ENCODE results near the gene SBF1. TPM values are rescaled to one million over a fixed set of nuclear protein-coding genes. Genes with fewer than 3 reads are reported as not detected.
A peak's percentile ranks its signal among the peaks of the same experiment; 100 is the strongest.

SBF1 gene
- total RNA-seq, 4 donors from 2014 or later, result 80.0 to 227 (median 128) TPM

DNA sequence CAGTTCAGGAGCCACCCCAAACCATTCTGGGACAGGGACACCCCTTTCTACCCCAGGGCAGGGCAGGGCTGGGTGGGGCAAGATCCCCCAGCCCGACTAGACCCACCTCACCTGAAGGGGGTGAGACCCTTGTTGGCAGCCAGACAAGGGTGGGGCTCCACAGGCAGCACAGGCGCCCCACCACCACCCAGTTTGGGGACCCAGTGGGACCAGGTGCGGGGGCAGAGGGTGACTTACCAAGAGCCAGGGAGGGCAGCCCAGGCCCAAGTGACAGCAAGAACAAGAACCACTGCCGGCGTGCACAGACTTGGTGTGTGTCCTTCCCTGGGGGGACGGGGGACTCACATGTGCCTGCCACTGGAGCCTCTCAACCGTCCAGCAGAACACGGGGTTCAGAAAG, 8.7 kb upstream of the SBF1 start:
- DNase-seq, result no peak
- Histone ChIP-seq H3K4me3 (replicated peaks in 1 of 3) (no peak overlapping the region), H3K9me3 (no peaks in the 10 kb centered on the region), H3K27ac (peak overlapping the region; percentile 80 to 92 (median 86)), H3K4me1 (peaks cover 58 to 77% of the 10 kb centered on the region in 2 donors), H3K36me3 (no peaks in the 10 kb centered on the region), H3K27me3 (no peaks in the 10 kb centered on the region)
- TF ChIP-seq, protein P1, sequence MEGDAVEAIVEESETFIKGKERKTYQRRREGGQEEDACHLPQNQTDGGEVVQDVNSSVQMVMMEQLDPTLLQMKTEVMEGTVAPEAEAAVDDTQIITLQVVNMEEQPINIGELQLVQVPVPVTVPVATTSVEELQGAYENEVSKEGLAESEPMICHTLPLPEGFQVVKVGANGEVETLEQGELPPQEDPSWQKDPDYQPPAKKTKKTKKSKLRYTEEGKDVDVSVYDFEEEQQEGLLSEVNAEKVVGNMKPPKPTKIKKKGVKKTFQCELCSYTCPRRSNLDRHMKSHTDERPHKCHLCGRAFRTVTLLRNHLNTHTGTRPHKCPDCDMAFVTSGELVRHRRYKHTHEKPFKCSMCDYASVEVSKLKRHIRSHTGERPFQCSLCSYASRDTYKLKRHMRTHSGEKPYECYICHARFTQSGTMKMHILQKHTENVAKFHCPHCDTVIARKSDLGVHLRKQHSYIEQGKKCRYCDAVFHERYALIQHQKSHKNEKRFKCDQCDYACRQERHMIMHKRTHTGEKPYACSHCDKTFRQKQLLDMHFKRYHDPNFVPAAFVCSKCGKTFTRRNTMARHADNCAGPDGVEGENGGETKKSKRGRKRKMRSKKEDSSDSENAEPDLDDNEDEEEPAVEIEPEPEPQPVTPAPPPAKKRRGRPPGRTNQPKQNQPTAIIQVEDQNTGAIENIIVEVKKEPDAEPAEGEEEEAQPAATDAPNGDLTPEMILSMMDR (IDR thresholded peaks at IDR 0.05), result no peak
- TF ChIP-seq POLR2A (IDR thresholded peaks at IDR 0.05), result no peak
- intact Hi-C loops (cut with DNase I), result no loop called here
- 82 to 89% methylated on average over 5 to 6 of the region's 8 CpGs for WGBS, 2 donors

DNA sequence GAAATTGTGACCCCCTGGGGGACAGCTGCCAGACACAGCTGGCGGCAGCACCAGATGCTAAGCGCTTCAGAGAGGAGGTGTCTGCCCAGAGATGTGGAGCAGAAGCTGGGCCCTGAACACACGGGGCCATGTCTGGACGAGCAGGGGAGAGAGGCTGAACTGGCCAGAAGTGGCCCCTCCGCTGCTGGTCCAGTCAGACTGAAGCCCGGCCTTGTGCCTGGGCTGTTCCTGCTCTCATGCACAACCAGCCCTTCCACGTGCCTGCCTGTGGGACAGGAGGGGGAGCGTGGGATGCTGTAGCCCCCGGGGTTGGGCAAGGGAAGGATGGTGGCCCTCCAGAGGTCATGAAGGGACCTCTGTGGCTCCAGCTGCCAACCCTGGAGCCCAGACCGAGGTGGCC, 8.3 kb upstream of the SBF1 start:
- no peaks in the 10 kb centered on the region for H3K36me3 ChIP-seq
- no peak for DNase-seq
- intact Hi-C loops (cut with DNase I), result no loop called here
- TF ChIP-seq, protein P1 (IDR thresholded peaks at IDR 0.05), result no peak
- TF ChIP-seq POLR2A (IDR thresholded peaks at IDR 0.05), result no peak
- peak overlapping the region in 1 of 3 donors; percentile 54 for H3K4me3 ChIP-seq (replicated peaks in 1 of 3)
- H3K27ac ChIP-seq, result peak overlapping the region; percentile 80 to 92 (median 86)
- no peaks in the 10 kb centered on the region for H3K9me3 ChIP-seq
- H3K27me3 ChIP-seq, result no peaks in the 10 kb centered on the region
- 79 to 90% methylated on average over 6 to 8 of the region's 10 CpGs for WGBS, 2 donors
- peaks cover 58 to 76% of the 10 kb centered on the region in 2 donors for H3K4me1 ChIP-seq

DNA sequence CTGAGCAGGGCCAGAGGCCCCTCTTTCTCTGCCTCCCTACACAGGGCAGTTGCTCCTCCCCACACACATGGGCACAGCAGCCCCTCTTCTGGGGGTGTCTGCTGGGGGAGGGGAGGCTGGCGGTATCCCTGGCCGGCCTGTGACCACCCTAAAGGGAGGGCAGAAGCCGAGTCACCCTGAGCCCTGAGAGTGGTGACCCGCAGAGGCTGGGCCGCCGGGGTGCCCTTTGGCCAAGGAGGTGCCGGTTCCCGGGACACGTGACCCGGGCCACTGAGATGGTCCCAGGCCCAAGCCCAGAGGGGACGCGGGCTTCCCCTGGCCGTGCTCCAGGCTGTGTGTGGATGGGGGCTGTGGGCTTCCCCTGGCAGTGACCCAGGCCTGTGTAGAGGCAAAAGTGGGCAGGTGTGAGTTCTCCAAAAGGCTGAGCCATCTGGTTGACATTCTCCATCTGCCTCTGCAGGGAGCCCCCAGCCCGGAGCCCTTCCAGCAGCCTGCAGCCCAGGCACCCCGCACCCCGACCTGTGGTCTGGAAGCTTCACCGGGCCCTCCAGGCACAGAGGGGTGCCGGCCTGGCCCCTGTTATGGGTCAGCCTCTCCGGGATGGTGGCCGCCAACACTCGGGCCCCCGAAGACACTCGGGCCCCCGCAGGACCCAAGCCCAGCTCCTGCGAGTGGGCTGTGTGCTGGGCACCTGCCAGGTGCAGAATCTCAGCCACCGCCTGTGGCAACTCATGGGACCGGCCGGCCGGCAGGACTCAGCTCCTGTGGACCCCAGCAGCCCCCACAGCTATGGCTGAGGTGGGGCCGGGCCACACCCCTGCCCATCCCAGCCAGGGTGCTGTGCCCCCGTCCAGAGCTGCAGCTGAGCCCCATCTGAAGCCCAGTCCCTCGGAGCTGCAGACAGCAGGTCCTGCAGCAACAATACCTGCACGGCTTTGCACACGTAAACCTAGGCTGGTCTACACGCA, 7.6 kb upstream of the SBF1 start:
- no peaks in the 10 kb centered on the region for H3K36me3 ChIP-seq
- H3K4me3 ChIP-seq (replicated peaks in 1 of 3), result peak overlapping the region; percentile 24 to 58 (median 54)
- WGBS, 2 donors, result 83 to 90% methylated on average over 4 of the region's 35 CpGs
- no peaks in the 10 kb centered on the region for H3K9me3 ChIP-seq
- peak overlapping the region; percentile 80 to 92 (median 86) for H3K27ac ChIP-seq
- intact Hi-C loops (cut with DNase I), result no loop called here
- peak; percentile 43 to 52 for DNase-seq
- TF ChIP-seq POLR2A (IDR thresholded peaks at IDR 0.05), result no peak
- TF ChIP-seq, protein P1 (IDR thresholded peaks at IDR 0.05), result no peak
- H3K4me1 ChIP-seq, result peaks cover 58 to 69% of the 10 kb centered on the region in 2 donors
- H3K27me3 ChIP-seq, result no peaks in the 10 kb centered on the region

DNA sequence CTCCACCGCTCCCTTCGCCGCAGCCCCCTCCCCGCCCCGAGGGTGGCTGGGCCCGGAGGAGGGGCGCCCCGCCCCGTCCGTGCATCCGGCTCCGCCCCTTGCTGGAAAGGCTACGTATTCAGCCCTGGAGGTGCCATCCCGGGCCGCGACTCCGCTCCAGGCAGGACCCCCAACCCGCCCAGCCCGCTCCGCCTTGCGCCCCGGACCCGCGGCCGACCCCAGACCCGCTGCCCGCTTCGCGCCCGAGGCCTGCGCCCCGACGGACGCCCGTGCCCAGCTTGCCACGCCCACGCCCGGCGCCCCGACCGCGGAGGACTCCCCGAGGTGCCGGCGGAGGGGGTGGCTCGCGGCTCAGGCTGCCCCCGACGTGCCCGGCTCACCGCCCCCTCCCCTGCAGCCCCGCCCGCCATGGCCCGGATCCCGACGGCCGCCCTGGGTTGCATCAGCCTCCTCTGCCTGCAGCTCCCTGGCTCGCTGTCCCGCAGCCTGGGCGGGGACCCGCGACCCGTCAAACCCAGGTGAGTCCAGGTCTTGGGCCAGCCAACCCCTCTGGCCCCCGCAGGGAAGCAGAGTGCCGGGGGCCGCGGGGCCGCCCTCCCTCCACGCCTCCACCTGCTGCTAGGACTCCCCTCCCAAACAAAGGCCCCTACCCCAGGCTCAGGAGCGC, 6.7 kb upstream of the SBF1 start, which contains the start of gene ADM2:
Gene ADM2 (plus strand): TSS at position 104 of the 667 bp plus-strand sequence. CDS start 305 bp downstream, at position 409.
- Histone ChIP-seq H3K36me3 (no peaks in the 10 kb centered on the region), H3K4me3 (replicated peaks in 1 of 3) (peak within 1 kb of the TSS; percentile 24 to 58 (median 54)), H3K9me3 (no peaks in the 10 kb centered on the region), H3K27me3 (no peaks in the 10 kb centered on the region), H3K27ac (peak within 1 kb of the TSS; percentile 73 to 92 (median 86)), H3K4me1 (peaks cover 51 to 61% of the 10 kb centered on the region in 2 donors)
- DNase-seq, result peak; percentile 68
- 0 to 5% methylated on average over 4 to 13 of the region's 70 CpGs for WGBS, 2 donors
- intact Hi-C loops (cut with DNase I), result no loop called here
- TF ChIP-seq POLR2A (IDR thresholded peaks at IDR 0.05), result peak in 1 of 2 donors; percentile 50
- TF ChIP-seq, protein P1 (IDR thresholded peaks at IDR 0.05), result no peak
